Hepatocyte (in vitro differentiated cells): Measurements from ENCODE around the gene CCR2.

ENCODE experiments used
- EZH2 ChIP-seq: fragments of 200-600 bp; sonication (generic); IDR thresholded peaks from 2 replicates; pipeline ENCODE4 v1.6.1; 2016; ENCODE audit warnings: antibody characterized with exemption, mild to moderate bottlenecking, borderline replicate concordance
- EZH2phosphoT487 ChIP-seq: fragments of 200-600 bp; sonication (generic); IDR thresholded peaks from one replicate; pipeline ENCODE4 v1.6.1; 2018; ENCODE audit warnings: antibody characterized with exemption, mild to moderate bottlenecking, low read depth, moderate library complexity; ENCODE audit not compliant: unreplicated experiment, severe bottlenecking
- TF ChIP-seq, protein P1 (sequence below): fragments of 200-600 bp; sonication (generic); IDR thresholded peaks from 2 replicates; pipeline ENCODE4 v1.5.1; 2016; ENCODE audit warnings: antibody characterized with exemption, mild to moderate bottlenecking; ENCODE audit not compliant: poor library complexity

DNA sequence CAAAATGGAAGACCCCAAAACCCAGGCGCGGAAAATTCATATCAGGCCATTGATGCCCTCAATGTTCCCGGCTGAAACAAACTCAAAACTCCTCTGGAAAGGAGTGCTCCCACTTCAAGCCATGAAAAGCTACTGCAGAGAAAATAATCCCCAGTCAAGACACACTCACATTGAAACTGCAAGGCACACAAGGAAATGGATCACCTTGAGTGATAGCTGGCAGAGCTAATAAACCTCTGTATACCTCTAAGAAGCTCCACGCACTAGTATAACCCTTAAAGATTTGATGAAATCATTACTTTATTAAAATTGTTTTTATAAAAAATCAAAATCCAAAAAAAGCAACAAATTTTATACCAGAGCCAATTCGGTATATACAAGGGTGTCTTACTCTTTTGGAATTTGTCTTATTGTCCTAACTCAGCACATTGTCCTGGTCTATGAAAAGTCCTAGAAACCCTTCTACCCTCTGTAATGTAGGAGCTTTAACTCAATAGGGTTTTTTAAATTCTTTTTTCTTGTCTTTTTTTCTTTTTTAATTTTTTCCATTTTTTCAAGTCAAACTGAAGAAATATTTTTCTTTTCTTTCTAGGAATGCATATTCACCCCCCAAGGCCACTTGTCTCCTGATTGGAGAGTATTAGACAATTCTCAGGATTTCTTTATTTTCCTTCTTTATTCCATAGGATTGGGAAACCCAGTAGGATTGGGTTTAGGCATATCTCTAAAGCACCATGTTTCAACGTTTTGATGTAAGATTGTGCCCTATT, 44.5 kb downstream of the CCR2 start:
- TF ChIP-seq, protein P1, sequence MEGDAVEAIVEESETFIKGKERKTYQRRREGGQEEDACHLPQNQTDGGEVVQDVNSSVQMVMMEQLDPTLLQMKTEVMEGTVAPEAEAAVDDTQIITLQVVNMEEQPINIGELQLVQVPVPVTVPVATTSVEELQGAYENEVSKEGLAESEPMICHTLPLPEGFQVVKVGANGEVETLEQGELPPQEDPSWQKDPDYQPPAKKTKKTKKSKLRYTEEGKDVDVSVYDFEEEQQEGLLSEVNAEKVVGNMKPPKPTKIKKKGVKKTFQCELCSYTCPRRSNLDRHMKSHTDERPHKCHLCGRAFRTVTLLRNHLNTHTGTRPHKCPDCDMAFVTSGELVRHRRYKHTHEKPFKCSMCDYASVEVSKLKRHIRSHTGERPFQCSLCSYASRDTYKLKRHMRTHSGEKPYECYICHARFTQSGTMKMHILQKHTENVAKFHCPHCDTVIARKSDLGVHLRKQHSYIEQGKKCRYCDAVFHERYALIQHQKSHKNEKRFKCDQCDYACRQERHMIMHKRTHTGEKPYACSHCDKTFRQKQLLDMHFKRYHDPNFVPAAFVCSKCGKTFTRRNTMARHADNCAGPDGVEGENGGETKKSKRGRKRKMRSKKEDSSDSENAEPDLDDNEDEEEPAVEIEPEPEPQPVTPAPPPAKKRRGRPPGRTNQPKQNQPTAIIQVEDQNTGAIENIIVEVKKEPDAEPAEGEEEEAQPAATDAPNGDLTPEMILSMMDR = no peak
- no peak for TF ChIP-seq EZH2
- no peak for TF ChIP-seq EZH2phosphoT487
